ENCODE results near the gene KIAA1191.
A peak's percentile ranks its signal among the peaks of the same experiment; 100 is the strongest.

KIAA1191 gene

DNA sequence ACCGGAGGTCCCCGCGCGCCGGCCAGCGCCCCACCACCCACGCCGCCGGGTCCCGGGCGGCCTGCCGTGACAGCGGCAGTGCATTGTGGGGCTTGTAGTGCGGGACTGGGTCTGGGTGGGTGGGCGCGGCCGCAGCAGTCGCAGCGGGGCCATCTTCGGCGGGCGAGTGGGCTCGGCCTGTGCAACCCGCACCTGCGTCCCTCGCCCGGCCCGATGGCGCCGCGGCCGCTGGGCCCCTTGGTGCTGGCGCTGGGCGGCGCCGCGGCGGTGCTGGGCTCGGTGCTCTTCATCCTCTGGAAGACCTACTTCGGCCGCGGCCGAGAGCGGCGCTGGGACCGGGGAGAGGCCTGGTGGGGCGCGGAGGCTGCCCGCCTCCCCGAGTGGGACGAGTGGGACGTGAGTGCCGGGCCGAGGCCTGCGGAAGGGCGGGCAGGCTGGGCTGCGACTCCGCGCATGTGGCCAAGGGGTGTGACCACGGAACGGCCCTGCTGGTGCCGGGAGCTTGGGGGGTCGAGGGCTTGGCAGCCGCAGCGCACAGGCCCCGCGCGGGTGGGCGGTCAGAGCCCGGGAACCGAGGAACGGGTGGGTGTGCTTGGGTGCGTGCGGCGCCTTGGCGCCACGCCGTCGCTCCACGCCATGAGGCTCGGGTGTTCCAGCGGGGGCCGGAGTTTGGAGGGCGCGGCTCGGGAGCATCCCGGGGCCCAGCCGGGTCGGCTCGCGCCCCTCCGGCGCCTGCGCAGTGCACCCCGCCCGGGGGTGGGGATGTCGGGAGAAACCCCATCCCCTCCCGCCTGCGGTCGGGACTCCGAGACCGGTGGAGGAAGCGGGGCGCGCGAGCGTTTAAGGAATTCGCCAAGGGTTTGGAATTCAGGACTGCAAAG lies 4.0 kb upstream of the KIAA1191 start, which contains the start of gene ARL10:
Gene ARL10, plus strand, starts transcription at position 137 of the 881 bp plus-strand sequence. Its CDS starts 77 bp downstream, at position 214.
- DNase-seq (ENCODE audit: low spot score): peak; percentile 54

DNA sequence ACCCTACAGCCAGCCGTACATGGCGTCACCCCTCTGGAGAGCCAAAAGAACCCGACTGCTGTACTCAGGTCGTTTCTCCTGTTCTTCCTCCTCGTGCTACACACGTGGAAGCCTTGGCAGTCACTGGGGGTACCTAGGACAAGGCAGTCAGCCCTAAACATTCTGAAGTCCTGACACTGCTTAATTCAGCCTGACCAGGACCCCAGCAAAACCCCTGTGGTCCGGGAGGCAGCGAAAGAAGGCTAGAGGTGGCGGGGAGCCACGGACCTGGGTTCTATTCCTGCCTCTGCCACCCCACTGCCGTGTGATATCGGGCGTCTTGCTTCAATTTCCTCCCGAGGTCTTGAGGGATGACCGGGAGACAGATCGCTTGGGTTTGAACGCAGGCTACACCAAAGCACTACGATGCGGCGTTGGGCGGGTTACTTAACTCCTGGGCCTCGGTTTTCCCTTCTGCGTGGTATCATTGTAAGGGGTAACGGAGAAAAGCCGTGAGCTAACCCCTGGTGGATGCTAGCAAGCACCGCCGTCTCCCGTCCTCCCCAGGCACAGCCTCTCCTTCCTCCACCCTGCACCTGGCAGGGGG lies 3.3 kb upstream of the KIAA1191 start:
- DNase-seq (ENCODE audit: low spot score): no peak

DNA sequence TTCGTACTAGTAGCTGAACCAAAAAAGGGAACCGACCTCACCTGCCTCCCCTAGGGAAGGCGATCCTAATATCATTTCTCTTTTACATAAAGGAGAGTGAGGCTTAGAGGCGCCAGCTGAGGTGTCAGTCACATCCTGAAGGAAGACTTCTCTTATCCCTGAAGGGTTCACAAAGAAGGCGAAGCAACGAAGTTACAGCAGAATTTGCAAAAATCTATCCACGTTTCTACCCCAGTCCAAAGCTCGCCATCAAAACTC lies 598 bp upstream of the KIAA1191 start:
- peak; percentile 51 for DNase-seq (ENCODE audit: low spot score)

DNA sequence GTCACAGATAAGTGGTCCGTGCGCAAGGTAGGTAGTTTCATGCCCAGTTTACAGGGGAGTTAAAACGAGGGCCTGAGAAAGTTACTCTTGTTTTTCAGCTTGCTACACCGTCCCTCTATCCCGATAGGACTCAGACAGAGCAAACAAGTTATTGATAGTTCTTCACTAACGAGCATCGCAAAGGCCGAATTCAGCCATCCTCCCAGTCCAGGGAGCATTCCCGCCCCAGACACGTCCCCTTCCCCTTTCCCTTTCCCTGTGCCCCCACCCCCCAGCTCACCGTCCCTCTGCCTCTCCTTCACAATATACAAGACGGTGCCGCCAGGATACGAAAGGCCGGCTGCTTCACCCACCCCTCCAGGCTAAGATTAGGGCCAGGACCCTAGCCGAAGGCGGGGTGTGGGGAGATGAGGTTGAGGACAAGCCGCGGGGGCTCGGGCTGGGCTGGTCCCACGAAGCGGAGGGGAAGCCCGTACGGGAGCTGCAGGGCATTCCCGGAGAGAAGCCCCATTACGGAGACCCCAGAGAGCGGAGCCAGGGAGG lies 599 bp downstream of the KIAA1191 start:
- DNase-seq (ENCODE audit: low spot score): no peak

DNA sequence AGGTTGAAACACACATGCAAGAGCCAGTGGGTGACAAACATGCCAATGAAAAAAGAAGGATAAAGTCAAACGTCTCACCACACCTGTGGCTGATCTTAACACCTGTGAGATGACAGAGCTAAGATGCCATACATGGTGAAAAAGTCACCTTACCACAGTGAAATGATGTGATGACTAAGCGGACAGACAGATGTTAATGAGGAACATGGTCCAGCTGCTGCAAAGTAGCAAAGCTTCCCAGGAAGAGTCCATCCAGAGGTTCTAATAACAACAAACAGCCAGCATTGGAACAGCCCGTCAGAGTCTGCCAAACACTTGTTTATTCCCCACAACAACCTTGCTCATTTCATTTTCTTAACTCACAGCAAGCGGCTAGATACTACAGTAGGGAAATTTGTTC lies 1.9 kb downstream of the KIAA1191 start:
- no peak for DNase-seq (ENCODE audit: low spot score)

DNA sequence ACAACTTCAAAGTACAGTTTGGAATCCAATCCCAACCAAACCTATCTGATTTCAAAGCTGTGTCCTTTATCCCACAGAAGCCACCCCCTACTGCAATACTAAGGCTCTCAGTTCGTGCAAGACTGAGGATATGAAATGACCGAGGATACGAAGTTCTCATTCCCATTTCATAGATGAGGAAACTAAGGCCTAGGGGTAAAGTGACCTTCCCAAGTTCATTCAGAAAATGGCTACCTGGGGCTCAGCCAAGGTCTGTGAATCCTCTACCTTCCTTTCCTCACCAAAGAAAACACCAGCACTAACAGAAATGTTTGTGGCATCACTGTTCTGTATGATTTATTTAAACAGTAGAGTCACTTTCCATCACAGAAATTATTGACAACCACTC lies 5.4 kb downstream of the KIAA1191 start:
- no peak for DNase-seq (ENCODE audit: low spot score)

DNA sequence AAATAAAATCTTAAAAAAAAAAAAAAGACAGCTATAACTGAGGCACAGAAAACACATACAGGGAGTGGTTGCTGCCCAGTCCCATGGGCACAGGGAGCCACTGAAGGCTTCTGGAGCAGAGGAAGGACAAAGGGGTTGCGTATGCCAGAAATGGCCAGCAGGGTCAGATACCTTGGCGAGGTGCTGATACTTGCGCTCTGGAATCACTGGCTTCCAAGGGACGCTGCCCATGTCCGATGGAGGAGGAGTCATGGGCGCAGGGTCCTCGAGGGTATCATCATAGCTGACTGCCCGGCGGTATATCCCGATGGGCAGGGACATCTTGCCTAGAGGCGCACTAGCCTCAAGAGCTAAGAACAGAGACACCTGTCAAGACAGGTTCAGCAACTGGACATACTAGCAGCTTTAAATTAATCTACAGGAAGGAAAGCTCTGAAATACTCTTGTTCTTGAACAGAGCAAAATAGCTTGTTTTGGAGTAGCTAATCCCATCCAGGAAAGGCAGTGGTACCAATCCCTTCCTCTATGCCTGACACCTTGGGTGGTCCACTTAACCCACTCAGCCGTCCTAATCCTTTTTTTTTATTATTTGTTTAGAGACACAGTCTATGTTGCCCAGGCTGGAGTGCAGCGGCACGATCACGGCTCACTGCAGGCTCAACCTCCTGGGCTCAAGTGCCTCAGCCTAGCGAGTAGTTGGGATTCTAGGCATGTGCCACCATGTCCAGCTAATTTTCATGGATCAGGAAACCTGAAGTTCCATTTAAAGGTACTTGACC lies 6.0 kb downstream of the KIAA1191 start:
- DNase-seq (ENCODE audit: low spot score): no peak

DNA sequence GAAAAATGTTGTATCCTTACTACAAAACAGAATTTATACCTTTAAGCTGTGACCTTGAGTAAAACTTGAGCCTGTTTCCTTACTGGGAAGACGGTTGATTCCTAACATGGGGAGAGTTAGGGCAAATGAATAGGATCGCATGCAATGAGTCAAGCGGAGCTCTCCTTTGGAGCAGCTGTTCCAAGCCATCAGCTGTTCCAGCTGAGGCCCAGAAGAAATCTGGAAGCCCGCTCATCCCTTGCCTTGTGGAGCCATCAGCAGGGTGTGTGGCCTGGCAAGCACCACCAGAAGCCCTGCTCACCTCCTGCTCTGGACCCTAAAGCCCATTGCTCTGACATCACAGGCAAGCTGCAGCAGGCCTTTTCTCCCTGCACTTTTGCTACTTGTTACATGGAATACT lies 8.0 kb downstream of the KIAA1191 start:
- no peak for DNase-seq (ENCODE audit: low spot score)

DNA sequence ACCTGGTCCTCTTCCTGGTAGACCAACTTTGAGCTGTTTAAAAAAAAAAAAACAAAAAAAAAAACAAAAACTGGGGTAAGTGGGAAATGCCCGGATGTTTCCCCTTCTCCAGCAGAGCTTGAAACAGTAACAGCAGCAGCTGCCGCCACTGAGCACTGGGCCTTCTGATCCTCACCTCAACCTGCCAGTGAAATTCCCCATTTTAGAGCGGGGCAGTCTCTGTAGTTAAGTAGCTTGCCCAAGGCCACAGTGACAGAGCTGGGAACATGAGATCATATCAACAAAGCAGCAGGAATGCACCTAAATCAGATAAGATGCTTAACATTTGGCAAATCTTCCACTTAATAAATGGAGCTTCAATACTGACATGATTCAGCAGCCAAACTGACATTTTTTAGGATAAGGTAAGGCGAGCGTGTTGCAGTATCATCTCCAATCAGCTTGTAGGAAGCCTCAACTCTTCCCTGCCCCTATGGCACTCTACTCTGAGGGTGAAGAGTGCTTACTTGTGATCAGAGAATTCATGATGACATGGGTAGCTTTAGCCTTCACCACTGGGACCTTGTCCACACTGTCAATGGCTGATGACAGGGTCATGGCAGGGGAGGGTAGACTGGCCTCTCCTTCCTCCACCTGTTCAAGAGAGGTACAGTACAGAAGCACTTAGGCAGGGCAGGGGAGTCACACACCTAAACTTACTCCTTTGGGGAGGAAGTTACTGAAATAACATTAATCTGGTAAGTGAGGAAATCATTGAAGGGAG lies 9.3 kb downstream of the KIAA1191 start:
- no peak for DNase-seq (ENCODE audit: low spot score)

DNA sequence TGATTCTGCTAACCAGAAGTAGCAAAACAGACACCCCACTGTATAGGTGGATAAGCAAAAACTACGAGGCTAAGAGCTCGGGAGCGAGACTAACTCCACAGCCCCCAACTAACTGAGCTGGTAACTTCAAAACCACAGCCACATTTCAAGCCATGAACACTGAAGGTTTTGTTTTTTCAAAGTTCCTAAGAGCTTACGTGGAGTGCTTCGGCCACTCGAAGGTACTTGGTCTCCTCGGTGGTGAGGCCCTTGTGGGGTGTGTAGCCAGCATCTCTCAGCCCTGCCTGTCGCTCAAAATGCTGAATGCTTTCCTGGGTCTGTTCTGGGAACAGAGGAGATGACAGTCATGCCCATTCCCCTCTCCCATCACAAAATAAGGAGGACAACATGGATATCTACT lies 11.1 kb downstream of the KIAA1191 start:
- no peak for DNase-seq (ENCODE audit: low spot score)

DNA sequence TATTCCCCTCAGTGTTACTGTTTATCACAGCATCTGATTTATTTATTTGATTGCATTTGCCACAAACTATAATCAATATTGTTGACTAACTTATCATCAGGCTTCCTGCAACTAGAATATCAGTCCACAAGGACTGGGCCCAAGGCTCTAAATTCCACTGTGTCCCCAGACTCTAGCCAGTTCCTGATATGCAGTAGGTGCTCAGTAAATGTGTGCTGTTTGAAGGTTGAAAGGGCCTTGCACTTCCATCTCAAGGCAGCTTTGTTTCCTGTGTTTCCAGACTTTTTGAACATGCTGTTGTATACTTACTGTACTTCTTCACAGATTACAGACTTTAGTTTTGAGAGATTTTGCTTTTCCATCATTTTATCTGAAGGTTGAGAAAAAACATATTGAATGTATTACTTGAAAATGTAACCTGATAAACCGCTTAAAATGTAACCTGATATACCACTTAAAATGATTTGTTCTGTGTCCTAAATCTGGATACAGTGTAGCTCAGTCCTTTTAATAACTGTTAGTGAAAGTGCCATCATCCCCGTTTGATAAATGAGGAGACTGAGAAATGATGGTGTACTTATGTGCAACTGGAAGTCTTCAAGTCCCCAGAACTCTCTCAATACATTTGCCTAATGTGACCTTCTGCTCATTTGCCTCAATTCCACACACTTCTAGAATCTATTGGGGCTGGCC lies 18.7 kb downstream of the KIAA1191 start:
- DNase-seq (ENCODE audit: low spot score): no peak

DNA sequence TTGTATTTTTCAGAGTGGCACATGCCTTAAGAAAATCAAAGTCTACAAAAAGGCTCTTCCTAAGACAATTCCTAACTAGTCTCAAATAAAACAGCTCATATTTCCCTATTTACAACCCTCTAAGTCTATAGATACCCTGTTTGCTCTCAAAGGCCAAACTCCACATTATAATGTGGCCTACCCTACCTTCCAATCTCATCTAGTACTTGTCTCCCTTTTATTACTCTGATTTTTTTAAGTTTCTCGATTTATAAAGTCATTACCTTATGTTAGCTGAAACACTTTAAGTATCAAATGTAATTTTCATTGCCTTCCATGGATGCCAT lies 19.4 kb downstream of the KIAA1191 start:
- no peak for DNase-seq (ENCODE audit: low spot score)

DNA sequence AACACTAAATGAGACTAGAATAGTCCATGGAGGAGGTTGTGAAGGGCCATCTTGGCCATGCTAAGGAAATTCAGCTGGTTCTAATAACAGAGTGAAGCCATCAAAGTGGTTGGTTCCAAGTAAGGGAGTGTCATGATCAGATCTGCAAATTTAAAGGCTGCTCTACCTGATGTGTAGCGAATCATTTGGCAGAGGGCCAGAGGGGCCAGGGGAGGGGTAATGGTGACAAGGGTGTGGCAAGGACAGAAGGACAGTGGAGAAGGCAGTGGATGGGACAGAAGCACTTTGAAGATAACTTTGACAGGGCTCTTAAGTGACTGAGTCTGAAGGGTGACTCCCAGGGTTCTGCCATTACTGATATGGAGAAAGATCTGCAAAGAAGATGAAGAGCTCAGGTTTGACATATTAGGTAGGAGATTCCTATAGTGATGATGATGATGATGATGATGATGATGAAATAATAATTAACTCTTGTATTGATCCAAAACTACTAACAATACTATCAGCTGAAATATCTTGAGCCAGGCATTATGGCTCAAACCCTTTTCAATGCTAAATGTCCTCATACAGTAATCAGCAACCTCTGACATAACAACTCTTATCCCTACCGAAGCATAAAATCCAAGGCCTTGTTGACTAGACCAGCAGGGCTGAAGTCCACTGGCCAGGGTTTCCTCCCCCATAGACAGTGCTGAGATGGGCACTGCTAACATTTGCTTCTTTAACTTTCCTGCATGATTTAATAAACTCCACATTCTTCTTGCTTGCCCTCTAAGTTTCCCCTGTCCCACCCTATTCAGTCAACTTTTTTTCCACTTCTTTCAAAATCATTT lies 20.0 kb downstream of the KIAA1191 start:
- no peak for DNase-seq (ENCODE audit: low spot score)

DNA sequence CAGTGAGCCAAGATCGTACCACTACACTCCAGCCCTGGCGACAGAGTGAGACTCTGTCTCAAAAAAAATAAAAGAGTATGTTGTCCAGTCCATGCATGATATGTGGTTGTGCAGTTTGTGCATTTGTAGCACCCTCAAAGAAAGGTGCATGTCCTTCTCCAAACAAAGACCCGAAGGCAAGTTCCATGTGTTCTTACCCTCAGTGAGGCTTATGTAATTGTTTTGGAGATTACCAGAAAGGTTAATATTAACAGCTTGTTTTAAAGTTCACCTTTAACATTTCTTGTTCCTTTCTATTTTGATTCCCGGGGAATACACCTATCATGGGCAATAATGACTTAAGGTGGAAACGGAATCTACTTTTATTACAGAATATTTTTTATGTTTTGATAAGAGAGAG lies 22.3 kb downstream of the KIAA1191 start:
- DNase-seq (ENCODE audit: low spot score): no peak

DNA sequence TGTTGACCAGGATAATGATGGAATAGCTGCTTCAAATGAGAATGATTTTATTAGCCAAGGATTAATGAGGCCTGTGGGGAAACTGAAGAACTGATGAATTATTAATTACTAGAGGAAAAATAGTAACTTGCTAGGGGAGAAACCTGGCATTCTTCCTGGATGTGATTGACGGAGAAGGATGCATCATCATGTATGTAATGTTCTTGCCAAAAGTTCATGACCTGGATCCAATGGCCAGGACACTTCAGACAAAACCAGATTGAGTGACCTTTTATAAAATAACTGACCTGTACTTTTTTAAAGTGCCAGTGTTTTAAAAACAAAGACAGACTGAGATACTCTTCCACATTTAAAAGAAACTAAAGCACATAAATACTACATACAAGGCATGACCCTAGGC lies 23.7 kb downstream of the KIAA1191 start:
- no peak for DNase-seq (ENCODE audit: low spot score)

DNA sequence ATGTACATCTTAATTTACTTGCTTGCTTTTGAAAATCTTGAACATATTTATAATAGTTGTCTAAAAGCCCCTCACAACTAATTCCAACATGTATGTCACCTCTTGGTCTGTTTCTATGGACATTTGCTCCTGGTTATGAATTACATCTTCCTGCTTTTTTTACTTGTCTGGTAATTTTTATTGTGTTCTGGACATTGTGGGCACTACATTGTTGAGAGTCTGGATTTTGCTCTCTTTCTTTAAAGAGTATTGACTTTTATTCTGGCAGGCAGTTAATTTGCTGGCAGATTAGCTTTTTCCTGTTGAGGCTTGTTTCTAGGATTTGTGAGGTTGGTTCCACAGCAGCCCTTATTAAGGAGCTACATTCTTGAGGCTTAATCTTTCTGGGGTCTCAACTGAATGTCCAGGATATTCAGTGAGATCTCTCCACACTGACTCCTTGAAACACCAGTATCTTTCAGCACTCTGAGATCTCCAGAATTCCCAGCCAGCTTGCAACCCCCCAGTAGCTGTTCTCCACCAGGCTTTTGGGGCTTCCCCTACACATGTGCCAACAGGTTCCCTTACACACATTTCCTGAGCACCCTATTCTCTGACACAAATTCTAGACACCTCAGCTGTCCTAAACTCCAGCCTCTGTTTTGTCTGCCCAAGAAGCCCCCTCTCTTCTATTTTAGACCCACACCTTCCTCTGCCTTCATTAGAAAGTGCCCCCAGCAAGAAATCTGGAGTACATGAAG lies 27.4 kb downstream of the KIAA1191 start:
- DNase-seq (ENCODE audit: low spot score): no peak

DNA sequence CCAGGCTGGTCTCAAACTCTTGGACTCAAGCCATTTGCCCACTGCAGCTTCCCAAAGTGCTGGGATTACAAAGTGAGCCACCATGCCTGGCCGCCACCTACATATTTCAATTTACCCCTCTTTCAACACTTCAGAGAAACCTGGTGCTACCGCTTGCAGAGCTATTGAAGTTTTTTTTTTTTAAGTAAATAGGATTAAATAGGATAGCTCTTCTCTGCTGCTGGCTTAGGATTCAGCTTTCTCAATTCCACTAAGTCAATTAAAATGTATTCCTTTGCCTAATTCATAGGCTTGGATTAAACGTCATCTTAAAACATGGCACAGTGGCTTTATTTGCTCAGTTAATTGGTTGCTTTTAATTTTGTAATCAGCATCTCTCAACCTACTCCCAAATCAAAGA lies 41.0 kb downstream of the KIAA1191 start:
- DNase-seq (ENCODE audit: low spot score): no peak

DNA sequence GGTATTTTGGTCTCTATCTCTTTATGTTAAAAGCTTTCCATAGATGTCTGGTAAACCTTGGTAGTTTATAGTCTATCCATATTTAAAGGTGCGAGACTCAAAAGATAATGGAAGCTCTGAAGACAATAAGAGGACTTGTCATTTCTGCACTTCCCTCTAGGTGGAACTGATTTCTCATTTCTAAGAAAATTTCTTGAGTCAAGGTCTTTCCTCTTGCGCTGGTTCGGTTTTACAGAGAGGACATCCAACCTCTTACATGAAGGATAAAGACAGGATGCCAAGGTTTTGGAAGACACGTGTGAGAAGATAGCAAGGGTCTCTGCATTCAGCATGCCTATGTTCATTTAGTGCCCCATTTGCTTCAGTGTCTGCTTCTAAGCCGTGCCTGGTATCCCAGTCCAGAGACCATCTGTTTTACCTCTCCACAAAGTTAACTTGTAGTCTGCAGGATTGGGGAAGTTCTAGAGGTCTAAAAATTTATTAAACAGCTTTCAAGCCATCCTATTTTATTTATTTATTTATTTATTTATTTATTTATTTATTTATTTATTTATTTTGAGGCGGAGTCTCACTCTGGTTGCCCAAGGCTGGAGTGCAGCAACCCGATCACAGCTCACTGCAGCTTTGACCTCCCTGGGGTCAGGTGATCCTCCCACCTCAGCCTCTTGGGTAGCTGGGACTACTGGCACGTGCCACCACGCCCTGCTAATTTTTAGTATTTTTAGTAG lies 41.6 kb downstream of the KIAA1191 start:
- DNase-seq (ENCODE audit: low spot score): no peak
